ENCODE results near the gene TOM1L1.

Gene TOM1L1

DNA sequence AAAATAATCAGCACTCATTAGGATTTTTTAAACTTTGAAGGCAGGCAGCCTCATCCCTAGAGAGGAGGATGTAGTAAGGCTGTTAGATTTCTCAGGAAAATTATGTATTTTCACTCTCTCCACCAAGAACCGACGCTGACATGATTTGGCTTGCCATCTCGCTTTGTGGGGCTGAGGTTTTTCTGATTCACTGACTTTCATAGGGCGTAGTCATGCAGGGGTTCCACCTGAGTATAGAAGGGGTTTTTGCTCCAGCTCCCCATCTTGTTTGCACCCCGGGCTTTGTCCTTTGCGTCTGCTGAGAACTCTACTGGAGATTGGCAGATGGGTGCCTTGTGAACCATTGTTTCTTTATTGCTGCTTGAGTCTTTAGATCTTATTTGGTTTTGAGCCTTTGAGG is 20.2 kb downstream of the TOM1L1 start:
- WGBS = 97% methylated on average over 6 of the region's 6 CpGs
- no peak overlapping the region for H3K27ac ChIP-seq (ENCODE audit: low read depth, low read length)

DNA sequence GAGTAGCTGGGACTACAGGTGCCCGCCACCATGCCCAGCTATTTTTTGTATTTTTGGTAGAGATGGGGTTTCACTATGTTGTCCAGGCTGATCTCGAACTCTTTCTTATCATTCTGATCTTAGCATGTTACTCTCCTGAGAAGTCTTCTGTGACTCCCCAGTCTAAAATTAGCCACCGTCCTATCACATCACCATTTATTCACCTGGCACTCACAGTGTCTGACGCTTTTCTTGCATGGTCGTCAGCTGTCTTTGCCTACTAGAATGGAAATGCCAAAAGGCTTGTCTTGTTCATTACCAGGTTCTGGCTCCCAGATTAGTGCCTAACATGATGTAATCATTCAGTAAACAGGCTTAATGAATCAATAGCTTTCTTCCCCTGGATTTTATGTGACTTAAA is 23.8 kb downstream of the TOM1L1 start:
- Histone ChIP-seq H3K4me1 (ENCODE audit: insufficient read depth, low read length) (peaks cover 6% of the 10 kb centered on the region), H3K27me3 (ENCODE audit: insufficient read depth, low read length) (no peaks in the 10 kb centered on the region), H3K9ac (ENCODE audit: low read depth, low read length) (no peak overlapping the region), H3K9me3 (ENCODE audit: insufficient read depth, low read depth, low read length) (no peaks in the 10 kb centered on the region), H3K4me3 (ENCODE audit: low read length) (no peak overlapping the region), H3K27ac (ENCODE audit: low read depth, low read length) (no peak overlapping the region), H3K36me3 (ENCODE audit: insufficient read depth, low read length) (peaks cover 81% of the 10 kb centered on the region)
- 94% methylated on average over 5 of the region's 5 CpGs for WGBS

More for the DNA sequence above, 20.2 kb downstream of the TOM1L1 start:
- Histone ChIP-seq H3K9ac (ENCODE audit: low read depth, low read length) (no peak overlapping the region), H3K9me3 (ENCODE audit: insufficient read depth, low read depth, low read length) (peaks cover 14% of the 10 kb centered on the region; the same call in 1 of the 2 replicates), H3K27me3 (ENCODE audit: insufficient read depth, low read length) (no peaks in the 10 kb centered on the region), H3K4me1 (ENCODE audit: insufficient read depth, low read length) (peaks cover 18% of the 10 kb centered on the region), H3K36me3 (ENCODE audit: insufficient read depth, low read length) (peaks cover 80% of the 10 kb centered on the region), H3K4me3 (ENCODE audit: low read length) (no peak overlapping the region)

GRCh38 chr17:54927525-54927924 is 26.9 kb downstream of the TOM1L1 start:
- Histone ChIP-seq H3K4me1 (ENCODE audit: insufficient read depth, low read length) (no peaks in the 10 kb centered on the region; the same call in 1 of the 2 replicates), H3K9me3 (ENCODE audit: insufficient read depth, low read depth, low read length) (no peaks in the 10 kb centered on the region), H3K9ac (ENCODE audit: low read depth, low read length) (no peak overlapping the region), H3K4me3 (ENCODE audit: low read length) (no peak overlapping the region), H3K36me3 (ENCODE audit: insufficient read depth, low read length) (peaks cover 84% of the 10 kb centered on the region), H3K27ac (ENCODE audit: low read depth, low read length) (no peak overlapping the region), H3K27me3 (ENCODE audit: insufficient read depth, low read length) (no peaks in the 10 kb centered on the region)
- 81% methylated on average over 3 of the region's 3 CpGs for WGBS

DNA sequence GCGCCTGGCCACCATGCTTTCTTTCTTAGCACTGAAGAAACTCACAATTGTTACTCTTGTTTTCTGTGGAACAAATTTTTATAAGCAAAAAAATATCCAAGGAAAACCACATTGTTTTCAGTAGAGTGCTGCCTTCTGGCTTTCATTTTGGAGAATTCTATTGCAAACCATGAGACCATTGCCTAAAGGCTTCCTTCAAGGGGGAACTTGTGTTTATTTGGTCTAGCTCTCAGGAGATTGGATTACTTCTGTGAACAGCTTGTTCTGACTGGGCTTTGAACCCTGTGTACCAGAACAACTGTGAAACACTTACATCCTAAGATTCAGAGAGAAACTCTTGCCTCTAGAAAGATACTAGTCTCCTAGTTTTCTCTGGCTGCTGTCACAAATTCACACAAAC is 32.1 kb downstream of the TOM1L1 start:
- H3K9me3 ChIP-seq (ENCODE audit: insufficient read depth, low read depth, low read length) = no peaks in the 10 kb centered on the region
- no peaks in the 10 kb centered on the region for H3K27me3 ChIP-seq (ENCODE audit: insufficient read depth, low read length)
- no peak overlapping the region for H3K4me3 ChIP-seq (ENCODE audit: low read length)
- H3K36me3 ChIP-seq (ENCODE audit: insufficient read depth, low read length) = peaks cover 91% of the 10 kb centered on the region
- WGBS = 53% methylated on average over 1 of the region's 1 CpG
- H3K27ac ChIP-seq (ENCODE audit: low read depth, low read length) = no peak overlapping the region
- H3K9ac ChIP-seq (ENCODE audit: low read depth, low read length) = no peak overlapping the region
- no peaks in the 10 kb centered on the region for H3K4me1 ChIP-seq (ENCODE audit: insufficient read depth, low read length)

GRCh38 chr17:54933921-54934320 is 33.3 kb downstream of the TOM1L1 start:
- no peak overlapping the region for H3K27ac ChIP-seq (ENCODE audit: low read depth, low read length)
- no peaks in the 10 kb centered on the region for H3K9me3 ChIP-seq (ENCODE audit: insufficient read depth, low read depth, low read length)
- H3K9ac ChIP-seq (ENCODE audit: low read depth, low read length) = no peak overlapping the region
- H3K27me3 ChIP-seq (ENCODE audit: insufficient read depth, low read length) = no peaks in the 10 kb centered on the region
- peaks cover 88% of the 10 kb centered on the region for H3K36me3 ChIP-seq (ENCODE audit: insufficient read depth, low read length)
- H3K4me1 ChIP-seq (ENCODE audit: insufficient read depth, low read length) = no peaks in the 10 kb centered on the region
- WGBS = 90% methylated on average over 3 of the region's 3 CpGs
- no peak overlapping the region for H3K4me3 ChIP-seq (ENCODE audit: low read length)

DNA sequence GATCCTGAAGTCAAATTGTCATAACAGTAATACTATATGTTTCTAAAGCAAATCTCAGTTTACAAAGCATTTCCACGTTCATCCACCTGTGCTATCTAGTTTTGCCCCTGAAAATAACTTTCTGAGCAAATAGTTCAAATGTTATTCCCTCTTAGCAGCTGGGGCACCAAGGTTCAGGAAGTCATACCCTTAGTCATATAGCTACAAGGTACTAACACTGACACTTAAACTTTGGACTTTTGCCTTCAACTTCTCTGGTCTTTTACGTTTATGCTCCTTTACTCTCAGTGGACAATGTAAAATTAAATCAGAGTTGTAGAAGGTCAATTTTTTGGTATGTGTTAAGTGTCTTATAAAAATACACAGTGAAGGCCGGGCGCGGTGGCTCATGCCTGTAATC is 34.8 kb downstream of the TOM1L1 start:
- WGBS = 95% methylated on average over 5 of the region's 5 CpGs
- no peak overlapping the region for H3K9ac ChIP-seq (ENCODE audit: low read depth, low read length)
- no peak overlapping the region for H3K27ac ChIP-seq (ENCODE audit: low read depth, low read length)
- H3K36me3 ChIP-seq (ENCODE audit: insufficient read depth, low read length) = peaks cover 88% of the 10 kb centered on the region
- H3K9me3 ChIP-seq (ENCODE audit: insufficient read depth, low read depth, low read length) = no peaks in the 10 kb centered on the region
- no peaks in the 10 kb centered on the region for H3K4me1 ChIP-seq (ENCODE audit: insufficient read depth, low read length)
- no peaks in the 10 kb centered on the region for H3K27me3 ChIP-seq (ENCODE audit: insufficient read depth, low read length)
- H3K4me3 ChIP-seq (ENCODE audit: low read length) = no peak overlapping the region

DNA sequence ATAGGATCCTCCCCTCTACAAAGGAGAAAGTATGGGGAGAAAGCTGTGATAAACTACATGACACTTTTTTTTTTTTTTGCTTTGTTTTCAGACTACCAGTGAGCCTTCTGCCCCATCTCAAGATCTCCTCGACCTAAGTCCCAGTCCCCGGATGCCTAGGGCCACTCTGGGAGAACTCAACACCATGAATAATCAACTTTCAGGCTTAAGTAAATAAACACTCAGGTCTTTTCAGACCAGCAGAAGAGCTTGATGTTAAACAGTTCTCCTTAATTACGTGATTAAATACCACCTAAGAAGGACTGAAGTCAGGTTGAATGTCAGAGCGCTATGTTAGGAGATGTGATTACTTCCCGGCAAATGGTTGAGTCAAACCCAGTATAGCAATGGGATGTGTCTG is 36.4 kb downstream of the TOM1L1 start:
- H3K9ac ChIP-seq (ENCODE audit: low read depth, low read length) = no peak overlapping the region
- no peaks in the 10 kb centered on the region for H3K4me1 ChIP-seq (ENCODE audit: insufficient read depth, low read length)
- no peak overlapping the region for H3K4me3 ChIP-seq (ENCODE audit: low read length)
- WGBS = 88% methylated on average over 5 of the region's 5 CpGs
- no peaks in the 10 kb centered on the region for H3K9me3 ChIP-seq (ENCODE audit: insufficient read depth, low read depth, low read length)
- peaks cover 89% of the 10 kb centered on the region for H3K36me3 ChIP-seq (ENCODE audit: insufficient read depth, low read length)
- no peaks in the 10 kb centered on the region for H3K27me3 ChIP-seq (ENCODE audit: insufficient read depth, low read length)
- H3K27ac ChIP-seq (ENCODE audit: low read depth, low read length) = no peak overlapping the region

DNA sequence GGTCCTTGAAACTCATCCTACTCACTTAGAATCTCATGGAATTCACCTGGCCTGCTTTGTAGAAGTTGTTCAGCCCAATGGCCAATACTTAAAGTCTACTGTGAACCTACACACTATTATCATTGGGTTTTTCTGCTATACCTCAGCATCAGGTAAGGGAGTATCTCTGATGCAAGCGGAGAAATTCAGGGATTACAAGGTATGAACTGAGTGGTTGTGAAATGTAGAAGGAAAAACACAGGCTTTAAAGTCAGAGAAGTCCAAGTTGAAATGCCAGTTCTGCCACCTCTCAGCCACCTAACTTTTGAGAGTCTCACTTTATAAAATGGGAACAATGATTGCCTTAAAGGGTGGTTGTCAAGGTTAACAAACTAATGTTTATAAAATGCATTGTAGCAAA is 36.8 kb downstream of the TOM1L1 start:
- Histone ChIP-seq H3K27ac (ENCODE audit: low read depth, low read length) (no peak overlapping the region), H3K4me3 (ENCODE audit: low read length) (no peak overlapping the region), H3K27me3 (ENCODE audit: insufficient read depth, low read length) (no peaks in the 10 kb centered on the region), H3K36me3 (ENCODE audit: insufficient read depth, low read length) (peaks cover 91% of the 10 kb centered on the region), H3K9me3 (ENCODE audit: insufficient read depth, low read depth, low read length) (no peaks in the 10 kb centered on the region), H3K9ac (ENCODE audit: low read depth, low read length) (no peak overlapping the region), H3K4me1 (ENCODE audit: insufficient read depth, low read length) (no peaks in the 10 kb centered on the region)
- 96% methylated on average over 1 of the region's 1 CpG for WGBS

- no peak overlapping the region for H3K4me3 ChIP-seq (ENCODE audit: low read length)
- no peak overlapping the region for H3K9ac ChIP-seq (ENCODE audit: low read depth, low read length)
- no peaks in the 10 kb centered on the region for H3K4me1 ChIP-seq (ENCODE audit: insufficient read depth, low read length)
- H3K27ac ChIP-seq (ENCODE audit: low read depth, low read length) = no peak overlapping the region
- peaks cover 74% of the 10 kb centered on the region for H3K36me3 ChIP-seq (ENCODE audit: insufficient read depth, low read length)
- H3K9me3 ChIP-seq (ENCODE audit: insufficient read depth, low read depth, low read length) = no peaks in the 10 kb centered on the region
- 94% methylated on average over 1 of the region's 1 CpG for WGBS
- no peaks in the 10 kb centered on the region for H3K27me3 ChIP-seq (ENCODE audit: insufficient read depth, low read length)
These were observed 40.6 kb downstream of the TOM1L1 start for GRCh38 chr17:54941285-54941684.

DNA sequence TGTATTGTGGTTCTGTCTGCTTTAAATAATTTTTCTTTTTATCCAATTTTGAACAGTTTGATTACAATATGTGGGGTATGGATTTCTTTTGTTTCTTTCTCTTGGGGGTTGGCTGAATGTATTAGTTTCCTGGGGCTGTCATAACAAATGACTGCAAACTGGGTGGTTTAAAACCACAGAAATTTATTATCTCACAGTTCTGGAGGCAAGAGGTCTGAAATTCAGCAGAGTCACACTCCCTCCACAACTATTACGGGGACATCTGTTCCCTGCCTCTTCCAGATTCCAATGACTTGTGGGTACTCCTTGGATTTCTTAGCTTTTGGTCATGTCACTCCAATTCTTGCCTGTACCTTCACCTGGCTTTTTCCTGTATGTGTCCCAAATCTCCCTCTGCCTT is 44.1 kb downstream of the TOM1L1 start:
- Histone ChIP-seq H3K9me3 (ENCODE audit: insufficient read depth, low read depth, low read length) (no peaks in the 10 kb centered on the region), H3K9ac (ENCODE audit: low read depth, low read length) (no peak overlapping the region), H3K36me3 (ENCODE audit: insufficient read depth, low read length) (peaks cover 77% of the 10 kb centered on the region), H3K4me1 (ENCODE audit: insufficient read depth, low read length) (no peaks in the 10 kb centered on the region), H3K27me3 (ENCODE audit: insufficient read depth, low read length) (no peaks in the 10 kb centered on the region), H3K4me3 (ENCODE audit: low read length) (no peak overlapping the region), H3K27ac (ENCODE audit: low read depth, low read length) (no peak overlapping the region)
- 98% methylated on average over 1 of the region's 1 CpG for WGBS

DNA sequence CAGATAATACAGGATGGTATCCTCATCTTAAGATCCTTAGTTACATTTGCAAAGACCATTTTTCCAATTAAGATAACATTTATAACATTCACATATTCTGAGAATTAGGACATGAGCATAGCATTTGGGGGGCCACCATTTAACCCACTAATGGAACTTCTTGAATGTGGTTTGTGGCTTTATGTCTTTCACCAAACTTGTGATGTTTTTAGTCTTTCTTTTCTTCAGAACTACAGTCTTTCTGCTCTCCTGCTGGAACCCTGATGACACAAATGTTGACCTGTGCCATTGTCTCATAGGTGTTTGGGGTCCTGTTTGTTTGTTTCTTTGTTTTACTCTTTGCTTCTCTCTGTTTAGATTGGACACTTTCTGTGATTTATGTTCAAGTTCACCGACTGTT is 44.6 kb downstream of the TOM1L1 start:
- H3K27me3 ChIP-seq (ENCODE audit: insufficient read depth, low read length) = no peaks in the 10 kb centered on the region
- no peaks in the 10 kb centered on the region for H3K9me3 ChIP-seq (ENCODE audit: insufficient read depth, low read depth, low read length)
- H3K4me1 ChIP-seq (ENCODE audit: insufficient read depth, low read length) = no peaks in the 10 kb centered on the region
- WGBS = no CpG with 5 or more reads among the region's 1 CpG
- H3K27ac ChIP-seq (ENCODE audit: low read depth, low read length) = no peak overlapping the region
- peaks cover 77% of the 10 kb centered on the region for H3K36me3 ChIP-seq (ENCODE audit: insufficient read depth, low read length)
- no peak overlapping the region for H3K4me3 ChIP-seq (ENCODE audit: low read length)
- H3K9ac ChIP-seq (ENCODE audit: low read depth, low read length) = no peak overlapping the region

DNA sequence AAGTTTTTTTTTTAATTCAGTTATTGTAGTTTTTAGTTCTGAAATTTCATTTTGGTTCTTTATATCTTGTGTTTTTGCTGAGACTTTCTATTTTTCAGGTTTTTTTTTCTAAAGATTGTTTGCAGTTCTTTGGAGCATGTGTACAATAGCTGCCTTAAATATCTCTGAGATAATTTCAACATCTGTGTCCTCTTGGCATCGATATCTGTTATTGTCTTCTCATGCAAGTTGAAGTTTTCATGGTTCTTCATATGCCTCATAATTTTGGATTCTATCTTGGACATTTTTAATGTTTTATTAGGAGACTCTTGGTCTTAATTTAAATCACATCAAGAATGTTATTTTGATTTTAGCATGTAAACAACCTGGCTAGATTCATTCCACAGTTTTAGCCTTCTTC is 45.0 kb downstream of the TOM1L1 start:
- whole genome bisulfite sequencing = 100% methylated on average over 1 of the region's 1 CpG
- Histone ChIP-seq H3K4me1 (ENCODE audit: insufficient read depth, low read length) (no peaks in the 10 kb centered on the region), H3K9ac (ENCODE audit: low read depth, low read length) (no peak overlapping the region), H3K27ac (ENCODE audit: low read depth, low read length) (no peak overlapping the region), H3K27me3 (ENCODE audit: insufficient read depth, low read length) (no peaks in the 10 kb centered on the region), H3K4me3 (ENCODE audit: low read length) (no peak overlapping the region), H3K36me3 (ENCODE audit: insufficient read depth, low read length) (peaks cover 77% of the 10 kb centered on the region), H3K9me3 (ENCODE audit: insufficient read depth, low read depth, low read length) (no peaks in the 10 kb centered on the region)
